GM23338 (cell line): ENCODE data around the gene RBM33. TPM values are rescaled to one million over a fixed set of nuclear protein-coding genes. Genes with fewer than 3 reads are reported as not detected.

Experiments
- ATAC-seq: fragments of 200-7000 bp; cut with Tn5 transposase; 3 replicates; pipeline ENCODE4 v1.9.1; 2020
- DNase-seq: peaks from one replicate; pipeline ENCODE4 v3.0.0-alpha.2; 2015; ENCODE audit warnings: low spot score
- H2AFZ ChIP-seq: fragments of 200-600 bp; sonication (generic); 2 replicates; pipeline ENCODE4 v1.8.0; 2016; ENCODE audit warnings: antibody characterized with exemption, mild to moderate bottlenecking, moderate library complexity
- H3F3A ChIP-seq: fragments of 200-600 bp; sonication (generic); replicated peaks from 2 replicates; pipeline ENCODE4 v1.8.0; 2017; ENCODE audit warnings: antibody characterized with exemption, mixed run types, low read depth
- H3K27ac ChIP-seq: fragments of 200-600 bp; sonication (generic); 2 replicates; pipeline ENCODE4 v1.6.1; 2016; ENCODE audit warnings: low read depth
- H3K27me3 ChIP-seq: fragments of 200-600 bp; sonication (generic); 2 replicates; pipeline ENCODE4 v1.8.0; 2016; ENCODE audit warnings: mild to moderate bottlenecking, mixed run types, moderate library complexity; ENCODE audit not compliant: insufficient read depth
- H3K36me3 ChIP-seq: fragments of 200-600 bp; sonication (generic); 2 replicates; pipeline ENCODE4 v1.8.0; 2016; ENCODE audit warnings: mild to moderate bottlenecking; ENCODE audit not compliant: insufficient read depth
- H3K4me1 ChIP-seq: fragments of 200-600 bp; sonication (generic); 2 replicates; pipeline ENCODE4 v1.8.0; 2016; ENCODE audit warnings: mild to moderate bottlenecking, moderate library complexity; ENCODE audit not compliant: insufficient read depth
- H3K4me2 ChIP-seq: fragments of 200-600 bp; sonication (generic); 2 replicates; pipeline ENCODE4 v1.7.1; 2017; ENCODE audit warnings: mixed run types
- H3K4me3 ChIP-seq: fragments of 200-600 bp; sonication (generic); 2 replicates; pipeline ENCODE4 v1.6.1; 2016; ENCODE audit warnings: mixed run types
- H3K79me2 ChIP-seq: fragments of 200-600 bp; sonication (generic); replicated peaks from 2 replicates; pipeline ENCODE4 v1.8.0; 2017; ENCODE audit warnings: mild to moderate bottlenecking; ENCODE audit not compliant: insufficient read depth
- H3K9me2 ChIP-seq: fragments of 200-600 bp; sonication (generic); 2 replicates; pipeline ENCODE4 v1.8.0; 2017; ENCODE audit not compliant: insufficient read depth
- H4K20me1 ChIP-seq: fragments of 200-600 bp; sonication (generic); replicated peaks from 2 replicates; pipeline ENCODE4 v1.8.0; 2017; ENCODE audit warnings: mild to moderate bottlenecking; ENCODE audit not compliant: insufficient read depth
- H3K27ac Mint-ChIP-seq: 2 replicates; pipeline ENCODE4 v1.8.0; 2020; ENCODE audit warnings: inconsistent platforms, mild to moderate bottlenecking, moderate library complexity, mixed read lengths
- H3K27me3 Mint-ChIP-seq: 3 replicates; pipeline ENCODE4 v1.8.0; 2022; ENCODE audit warnings: low read depth, mild to moderate bottlenecking, moderate library complexity, mixed read lengths, inconsistent platforms; ENCODE audit not compliant: insufficient read depth, poor library complexity
- H3K36me3 Mint-ChIP-seq: 3 replicates; pipeline ENCODE4 v1.8.0; 2021; ENCODE audit warnings: low read depth, mild to moderate bottlenecking, inconsistent platforms, moderate library complexity, mixed read lengths
- H3K4me1 Mint-ChIP-seq: 3 replicates; pipeline ENCODE4 v1.8.0; 2020; ENCODE audit warnings: mild to moderate bottlenecking, inconsistent platforms, mixed read lengths
- H3K4me3 Mint-ChIP-seq: 3 replicates; pipeline ENCODE4 v1.8.0; 2021; ENCODE audit warnings: moderate library complexity, mild to moderate bottlenecking, inconsistent platforms, mixed read lengths
- H3K9me3 Mint-ChIP-seq: 3 replicates; pipeline ENCODE4 v1.8.0; 2020; ENCODE audit warnings: moderate library complexity, mild to moderate bottlenecking, inconsistent platforms, mixed read lengths
- EZH2 ChIP-seq: fragments of 200-600 bp; sonication (generic); IDR thresholded peaks from one replicate; pipeline ENCODE4 v1.8.0; 2017; ENCODE audit warnings: antibody characterized with exemption, mild to moderate bottlenecking, low read depth; ENCODE audit not compliant: unreplicated experiment
- POLR2AphosphoS5 ChIP-seq: IDR thresholded peaks from 2 replicates; pipeline ENCODE4 v1.6.1; 2016; ENCODE audit warnings: antibody characterized with exemption, low read depth
- ZNF462 ChIP-seq: fragments of 250-450 bp; sonication (Bioruptor Pico); IDR thresholded peaks from 2 replicates; pipeline ENCODE4 v1.5.0; 2020; ENCODE audit warnings: mild to moderate bottlenecking, moderate library complexity
- polyA plus RNA-seq: library from polyadenylated mRNA; unstranded; fragments of >200 nt; fragmentation: Nextera tagmentation; extraction: Ambion mirVana; gene quantifications from 2 replicates; pipeline ENCODE4 v1.2.1, GENCODE V29; 2016
- total RNA-seq: library from RNA; depleted of rRNA; stranded (reverse); fragments of >200 nt; shearing (Covaris generic); gene quantifications from 2 replicates; pipeline ENCODE4 v1.2.3, GENCODE V29; 2014

The RBM33 gene
- total and polyA plus RNA-seq, 2 experiments from 2014 or later, result 47.7 to 94.7 TPM

DNA sequence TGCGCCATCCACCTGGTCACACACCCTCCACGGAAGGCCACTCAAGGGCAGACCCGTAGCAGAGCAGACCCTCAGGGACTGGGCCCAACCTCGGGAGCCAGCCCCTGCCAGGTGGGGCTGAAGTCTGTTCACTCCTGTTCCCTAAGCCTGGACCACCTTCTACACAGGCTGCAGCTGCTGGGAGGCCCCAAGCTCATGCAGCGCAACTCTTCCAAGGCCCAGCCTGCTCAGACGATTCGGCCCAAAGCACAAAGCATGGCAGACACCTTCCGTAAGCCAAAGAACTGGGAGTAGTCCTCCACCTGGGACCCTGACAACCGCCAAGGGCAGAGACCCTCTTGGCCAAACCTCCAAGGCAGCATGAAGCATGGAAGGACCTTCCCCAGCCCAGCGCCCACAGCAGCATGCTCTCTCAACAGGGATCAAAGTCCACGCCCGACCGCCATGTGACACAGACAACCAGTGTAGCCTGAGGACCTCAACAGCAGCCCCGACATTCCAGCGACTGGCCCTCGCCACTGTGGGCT, 156.3 kb downstream of the RBM33 start (continued):
- no peak for TF ChIP-seq ZNF462

DNA sequence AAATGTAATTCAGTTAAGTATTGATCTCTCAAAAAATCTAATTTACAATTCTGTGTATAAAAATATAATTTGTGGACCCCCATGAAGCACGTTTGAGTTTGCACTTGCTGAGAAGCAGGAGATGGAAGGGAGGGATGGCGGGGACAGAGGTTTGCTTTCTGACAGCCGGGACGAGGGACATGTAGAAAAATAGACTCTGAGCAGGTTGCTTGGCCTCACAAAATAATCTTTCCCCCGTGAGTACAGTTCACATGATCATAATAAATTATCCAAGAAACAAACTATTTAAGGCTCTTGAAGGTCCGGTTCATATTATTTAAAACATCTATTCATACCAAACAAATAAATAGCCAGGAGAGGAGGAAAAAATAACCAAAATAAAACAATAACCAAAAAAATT, 157.8 kb downstream of the RBM33 start:
- DNase-seq, result no peak
- no peaks in the 10 kb centered on the region; the same call in 2 of the 3 replicates for H3K36me3 Mint-ChIP-seq
- no peak overlapping the region for H3K27ac ChIP-seq
- H3K9me3 Mint-ChIP-seq, result peaks cover 5% of the 10 kb centered on the region; the same call in 2 of the 3 replicates
- H3K36me3 ChIP-seq, result no peaks in the 10 kb centered on the region
- peak overlapping the region; percentile 55; the same call in 2 of the 3 replicates for H3K4me3 Mint-ChIP-seq
- H2AFZ ChIP-seq, result no peak overlapping the region
- H3K4me3 ChIP-seq, result no peak overlapping the region
- peak; percentile 67 for TF ChIP-seq EZH2
- no peak for TF ChIP-seq POLR2AphosphoS5
- ATAC-seq, result no peak
- H4K20me1 ChIP-seq, result peaks cover 9% of the 10 kb centered on the region; the same call in 1 of the 2 replicates
- H3K27me3 ChIP-seq, result peaks cover 100% of the 10 kb centered on the region
- H3K4me2 ChIP-seq, result no peak overlapping the region
- H3K79me2 ChIP-seq, result no peaks in the 10 kb centered on the region
- peaks cover 14% of the 10 kb centered on the region for H3K4me1 ChIP-seq
- H3K9me2 ChIP-seq, result no peaks in the 10 kb centered on the region
- H3K27me3 Mint-ChIP-seq, result peaks cover 80% of the 10 kb centered on the region
- H3K27ac Mint-ChIP-seq, result no peak overlapping the region
- H3F3A ChIP-seq, result no peaks in the 10 kb centered on the region
- H3K4me1 Mint-ChIP-seq, result peaks cover 16% of the 10 kb centered on the region

- Histone ChIP-seq H3K36me3 (no peaks in the 10 kb centered on the region), H3K27ac (no peak overlapping the region), H3K4me1 (peaks cover 19% of the 10 kb centered on the region), H3K4me3 (peak overlapping the region; percentile 55; the same call in 1 of the 2 replicates), H3K4me2 (peak overlapping the region; percentile 80), H3K79me2 (no peaks in the 10 kb centered on the region), H3K9me2 (no peaks in the 10 kb centered on the region), H3F3A (no peaks in the 10 kb centered on the region), H2AFZ (peak overlapping the region; percentile 72; the same call in 1 of the 2 replicates), H4K20me1 (peaks cover 9% of the 10 kb centered on the region; the same call in 1 of the 2 replicates), H3K27me3 (peaks cover 100% of the 10 kb centered on the region)
- peaks cover 84% of the 10 kb centered on the region for H3K27me3 Mint-ChIP-seq
- H3K4me3 Mint-ChIP-seq, result no peak overlapping the region; the same call in 2 of the 3 replicates
- peaks cover 5% of the 10 kb centered on the region; the same call in 2 of the 3 replicates for H3K9me3 Mint-ChIP-seq
- DNase-seq, result peak; percentile 57
- H3K36me3 Mint-ChIP-seq, result no peaks in the 10 kb centered on the region; the same call in 2 of the 3 replicates
- ATAC-seq, result no peak; the same call in 2 of the 3 replicates
- H3K4me1 Mint-ChIP-seq, result peaks cover 23% of the 10 kb centered on the region
- no peak overlapping the region for H3K27ac Mint-ChIP-seq
- no peak for TF ChIP-seq ZNF462
Observed at GRCh38 chr7:155802906-155803417, 158.5 kb downstream of the RBM33 start.
